Peyer's patch (tissue), 4 donors: ENCODE data around the gene SH3RF3. TPM values are rescaled to one million over a fixed set of nuclear protein-coding genes. Genes with fewer than 3 reads are reported as not detected.

Experiments used
- DNase-seq, 3 donors: peaks; one replicate each; pipeline ENCODE4 v3.0.0-alpha.2; 2017 to 2019
- H3K27ac ChIP-seq, 4 donors: fragments of 200-600 bp; sonication (generic); one replicate each; pipeline ENCODE4 v1.5.1; 2016 to 2019
- H3K27me3 ChIP-seq, 2 donors: fragments of 200-600 bp; sonication (generic); one replicate each; pipeline ENCODE4 v1.5.1; 2019
- H3K36me3 ChIP-seq, 3 donors: fragments of 200-600 bp; sonication (generic); one replicate each; pipeline ENCODE4 v1.5.1; 2016 to 2019
- H3K4me1 ChIP-seq, 4 donors: fragments of 200-600 bp; sonication (generic); one replicate each; pipeline ENCODE4 v1.5.1; 2016 to 2019
- H3K4me3 ChIP-seq, 4 donors: fragments of 200-600 bp; sonication (generic); 1 replicate in 3 of 4; 2 replicates in 1 of 4; pipeline ENCODE4 v1.5.1; 2016 to 2019; ENCODE audit warnings: mild to moderate bottlenecking in 1 of 4
- H3K9me3 ChIP-seq, 4 donors: fragments of 200-600 bp; sonication (generic); one replicate each; pipeline ENCODE4 v1.5.1; 2016 to 2019; ENCODE audit warnings: mild to moderate bottlenecking in 1 of 4
- CTCF ChIP-seq, 6 experiments: fragments of 450-650 bp in 4 of 6; fragments of 200-600 bp in 2 of 6; sonication (generic) in 1 of 6; IDR thresholded peaks; one replicate each; pipeline ENCODE4 v1.5.1; 2017 to 2019; ENCODE audit warnings: antibody characterized with exemption in 6 of 6, mild to moderate bottlenecking in 3 of 6, moderate library complexity in 1 of 6
- POLR2A ChIP-seq, 2 donors: fragments of 450-650 bp; IDR thresholded peaks; one replicate each; pipeline ENCODE4 v1.5.1; 2017; ENCODE audit warnings: antibody characterized with exemption in 2 of 2, mild to moderate bottlenecking in 2 of 2, moderate library complexity in 2 of 2
- total RNA-seq, 4 donors: library from RNA; depleted of rRNA; stranded (reverse); fragments of >200 nt; gene quantifications; one replicate each; pipeline ENCODE4 v1.1.0, GENCODE V29; 2016

SH3RF3 gene
- total RNA-seq, 4 donors from 2014 or later, result 1.1 to 5.0 (median 3.3) TPM

- peak in 2 of 3 donors; percentile 25 to 31 for DNase-seq
- no peak for TF ChIP-seq CTCF (IDR thresholded peaks at IDR 0.05)
- TF ChIP-seq POLR2A (IDR thresholded peaks at IDR 0.05), result no peak
- no peaks in the 10 kb centered on the region for H3K27me3 ChIP-seq
- H3K27ac ChIP-seq, result no peak overlapping the region
- H3K4me1 ChIP-seq, result peaks cover 0 to 8% (median 0%) of the 10 kb centered on the region in 4 donors
- no peaks in the 10 kb centered on the region for H3K36me3 ChIP-seq
- no peaks in the 10 kb centered on the region for H3K9me3 ChIP-seq
- H3K4me3 ChIP-seq, result no peak overlapping the region
Measured at GRCh38 chr2:109380502-109381326, 251.7 kb downstream of the SH3RF3 start.

GRCh38 chr2:109381327-109381820 is 252.4 kb downstream of the SH3RF3 start:
- no peak overlapping the region for H3K27ac ChIP-seq
- no peaks in the 10 kb centered on the region for H3K36me3 ChIP-seq
- DNase-seq, result peak in 1 of 3 donors; percentile 7
- H3K4me3 ChIP-seq, result no peak overlapping the region
- H3K27me3 ChIP-seq, result no peaks in the 10 kb centered on the region
- H3K9me3 ChIP-seq, result no peaks in the 10 kb centered on the region
- peaks cover 0 to 8% (median 0%) of the 10 kb centered on the region in 4 donors for H3K4me1 ChIP-seq
- TF ChIP-seq CTCF (IDR thresholded peaks at IDR 0.05), result no peak
- no peak for TF ChIP-seq POLR2A (IDR thresholded peaks at IDR 0.05)

DNA sequence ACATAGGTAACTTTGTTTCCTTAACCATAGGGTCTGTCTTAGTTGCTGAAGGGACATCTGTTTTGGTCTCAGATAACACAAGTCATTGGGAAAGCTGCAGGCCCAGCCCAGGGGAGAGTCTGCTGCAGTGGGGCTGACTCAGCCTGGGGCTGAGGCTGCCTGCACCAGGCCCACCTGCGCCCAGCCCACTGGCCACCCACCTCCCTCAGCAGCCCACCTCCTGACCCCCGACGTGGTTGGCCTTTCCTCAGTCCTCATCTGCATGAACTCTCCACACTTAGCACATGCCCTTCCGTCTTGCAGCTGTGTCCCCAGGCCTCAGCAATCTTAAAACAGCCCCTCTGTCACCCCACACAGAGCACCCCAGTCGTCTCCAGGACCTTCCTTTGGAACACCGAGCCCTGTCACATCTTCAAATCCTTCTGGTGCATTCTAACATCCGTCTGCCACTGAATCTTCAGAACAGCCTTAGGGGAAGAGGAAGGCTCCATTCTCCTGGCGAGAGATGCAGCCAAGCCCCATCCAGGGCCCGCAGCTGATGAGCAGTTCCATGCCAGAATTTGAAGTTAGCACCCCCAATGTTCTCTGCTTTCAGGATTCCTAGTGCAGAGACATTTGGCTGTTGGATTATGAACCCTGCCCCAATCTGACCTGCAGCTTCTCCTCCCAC is 253.4 kb downstream of the SH3RF3 start:
- TF ChIP-seq POLR2A (IDR thresholded peaks at IDR 0.05), result no peak
- no peak for TF ChIP-seq CTCF (IDR thresholded peaks at IDR 0.05)
- DNase-seq, result peak in 2 of 3 donors; percentile 23
- Histone ChIP-seq H3K27me3 (no peaks in the 10 kb centered on the region), H3K4me3 (no peak overlapping the region), H3K27ac (no peak overlapping the region), H3K4me1 (peaks cover 0 to 8% (median 0%) of the 10 kb centered on the region in 4 donors), H3K9me3 (no peaks in the 10 kb centered on the region), H3K36me3 (no peaks in the 10 kb centered on the region)

DNA sequence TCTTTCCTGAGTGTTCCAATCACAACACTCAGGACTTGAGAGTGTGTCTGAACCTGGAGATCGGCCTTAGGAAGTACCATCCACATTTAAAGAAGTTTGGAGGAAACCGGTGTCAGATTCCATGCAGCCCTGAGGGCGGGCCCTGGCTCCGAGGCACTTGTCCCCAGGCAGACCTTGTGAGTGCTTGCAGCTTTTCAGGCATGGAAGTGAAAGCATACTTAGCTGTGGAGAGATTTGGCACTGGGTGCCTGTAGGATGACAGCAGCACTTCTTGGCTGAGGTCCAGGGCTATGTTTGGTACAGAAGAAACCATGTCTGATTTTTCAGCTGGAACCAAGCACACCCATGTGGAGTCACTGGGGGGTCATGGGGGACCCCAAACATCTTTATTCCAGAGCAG is 253.9 kb downstream of the SH3RF3 start:
- Histone ChIP-seq H3K4me3 (no peak overlapping the region), H3K27me3 (no peaks in the 10 kb centered on the region), H3K27ac (no peak overlapping the region), H3K9me3 (no peaks in the 10 kb centered on the region), H3K4me1 (peaks cover 0 to 8% (median 0%) of the 10 kb centered on the region in 4 donors), H3K36me3 (no peaks in the 10 kb centered on the region)
- DNase-seq, result peak in 2 of 3 donors; percentile 28 to 48
- TF ChIP-seq CTCF (IDR thresholded peaks at IDR 0.05) (no peak), POLR2A (IDR thresholded peaks at IDR 0.05) (no peak)

GRCh38 chr2:109383505-109384307 is 254.7 kb downstream of the SH3RF3 start:
- Histone ChIP-seq H3K4me3 (no peak overlapping the region), H3K36me3 (no peaks in the 10 kb centered on the region), H3K27me3 (no peaks in the 10 kb centered on the region), H3K9me3 (no peaks in the 10 kb centered on the region), H3K4me1 (peaks cover 0 to 8% (median 0%) of the 10 kb centered on the region in 4 donors), H3K27ac (no peak overlapping the region)
- DNase-seq, result peak in 2 of 3 donors; percentile 13 to 14
- TF ChIP-seq CTCF (IDR thresholded peaks at IDR 0.05), result no peak
- no peak for TF ChIP-seq POLR2A (IDR thresholded peaks at IDR 0.05)
